GM23338 (cell line): Measurements from ENCODE around the gene CXCL16. TPM values are rescaled to one million over a fixed set of nuclear protein-coding genes. Genes with fewer than 3 reads are reported as not detected.

Experiments
- ATAC-seq: fragments of 200-7000 bp; cut with Tn5 transposase; 3 replicates; pipeline ENCODE4 v1.9.1; 2020
- DNase-seq: peaks from one replicate; pipeline ENCODE4 v3.0.0-alpha.2; 2015; ENCODE audit warnings: low spot score
- H2AFZ ChIP-seq: fragments of 200-600 bp; sonication (generic); 2 replicates; pipeline ENCODE4 v1.8.0; 2016; ENCODE audit warnings: antibody characterized with exemption, mild to moderate bottlenecking, moderate library complexity
- H3F3A ChIP-seq: fragments of 200-600 bp; sonication (generic); replicated peaks from 2 replicates; pipeline ENCODE4 v1.8.0; 2017; ENCODE audit warnings: antibody characterized with exemption, mixed run types, low read depth
- H3K27ac ChIP-seq: fragments of 200-600 bp; sonication (generic); 2 replicates; pipeline ENCODE4 v1.6.1; 2016; ENCODE audit warnings: low read depth
- H3K27me3 ChIP-seq: fragments of 200-600 bp; sonication (generic); 2 replicates; pipeline ENCODE4 v1.8.0; 2016; ENCODE audit warnings: mild to moderate bottlenecking, mixed run types, moderate library complexity; ENCODE audit not compliant: insufficient read depth
- H3K36me3 ChIP-seq: fragments of 200-600 bp; sonication (generic); 2 replicates; pipeline ENCODE4 v1.8.0; 2016; ENCODE audit warnings: mild to moderate bottlenecking; ENCODE audit not compliant: insufficient read depth
- H3K4me1 ChIP-seq: fragments of 200-600 bp; sonication (generic); 2 replicates; pipeline ENCODE4 v1.8.0; 2016; ENCODE audit warnings: mild to moderate bottlenecking, moderate library complexity; ENCODE audit not compliant: insufficient read depth
- H3K4me2 ChIP-seq: fragments of 200-600 bp; sonication (generic); 2 replicates; pipeline ENCODE4 v1.7.1; 2017; ENCODE audit warnings: mixed run types
- H3K4me3 ChIP-seq: fragments of 200-600 bp; sonication (generic); 2 replicates; pipeline ENCODE4 v1.6.1; 2016; ENCODE audit warnings: mixed run types
- H3K79me2 ChIP-seq: fragments of 200-600 bp; sonication (generic); replicated peaks from 2 replicates; pipeline ENCODE4 v1.8.0; 2017; ENCODE audit warnings: mild to moderate bottlenecking; ENCODE audit not compliant: insufficient read depth
- H3K9me2 ChIP-seq: fragments of 200-600 bp; sonication (generic); 2 replicates; pipeline ENCODE4 v1.8.0; 2017; ENCODE audit not compliant: insufficient read depth
- H4K20me1 ChIP-seq: fragments of 200-600 bp; sonication (generic); replicated peaks from 2 replicates; pipeline ENCODE4 v1.8.0; 2017; ENCODE audit warnings: mild to moderate bottlenecking; ENCODE audit not compliant: insufficient read depth
- H3K27ac Mint-ChIP-seq: 2 replicates; pipeline ENCODE4 v1.8.0; 2020; ENCODE audit warnings: inconsistent platforms, mild to moderate bottlenecking, moderate library complexity, mixed read lengths
- H3K27me3 Mint-ChIP-seq: 3 replicates; pipeline ENCODE4 v1.8.0; 2022; ENCODE audit warnings: low read depth, mild to moderate bottlenecking, moderate library complexity, mixed read lengths, inconsistent platforms; ENCODE audit not compliant: insufficient read depth, poor library complexity
- H3K36me3 Mint-ChIP-seq: 3 replicates; pipeline ENCODE4 v1.8.0; 2021; ENCODE audit warnings: low read depth, mild to moderate bottlenecking, inconsistent platforms, moderate library complexity, mixed read lengths
- H3K4me1 Mint-ChIP-seq: 3 replicates; pipeline ENCODE4 v1.8.0; 2020; ENCODE audit warnings: mild to moderate bottlenecking, inconsistent platforms, mixed read lengths
- H3K4me3 Mint-ChIP-seq: 3 replicates; pipeline ENCODE4 v1.8.0; 2021; ENCODE audit warnings: moderate library complexity, mild to moderate bottlenecking, inconsistent platforms, mixed read lengths
- H3K9me3 Mint-ChIP-seq: 3 replicates; pipeline ENCODE4 v1.8.0; 2020; ENCODE audit warnings: moderate library complexity, mild to moderate bottlenecking, inconsistent platforms, mixed read lengths
- CREB1 ChIP-seq: fragments of 250-450 bp; sonication (Bioruptor Pico); IDR thresholded peaks from 2 replicates; pipeline ENCODE4 v1.5.0; 2020; ENCODE audit warnings: low read depth, mild to moderate bottlenecking, moderate library complexity
- EZH2 ChIP-seq: fragments of 200-600 bp; sonication (generic); IDR thresholded peaks from one replicate; pipeline ENCODE4 v1.8.0; 2017; ENCODE audit warnings: antibody characterized with exemption, mild to moderate bottlenecking, low read depth; ENCODE audit not compliant: unreplicated experiment
- EZH2phosphoT487 ChIP-seq: fragments of 200-600 bp; sonication (generic); IDR thresholded peaks from one replicate; pipeline ENCODE4 v1.8.1; 2018; ENCODE audit warnings: antibody characterized with exemption; ENCODE audit not compliant: unreplicated experiment
- JUNB ChIP-seq: IDR thresholded peaks from one replicate; pipeline ENCODE4 v1.6.1; 2016; ENCODE audit warnings: antibody characterized with exemption; ENCODE audit not compliant: unreplicated experiment
- NANOG ChIP-seq: IDR thresholded peaks from 2 replicates; pipeline ENCODE4 v1.6.1; 2016; ENCODE audit warnings: antibody characterized with exemption, borderline replicate concordance
- POLR2AphosphoS5 ChIP-seq: IDR thresholded peaks from 2 replicates; pipeline ENCODE4 v1.6.1; 2016; ENCODE audit warnings: antibody characterized with exemption, low read depth
- STAT1 ChIP-seq: IDR thresholded peaks from one replicate; pipeline ENCODE4 v1.6.1; 2016; ENCODE audit warnings: antibody characterized with exemption; ENCODE audit not compliant: unreplicated experiment
- ZNF114 ChIP-seq: fragments of 250-450 bp; sonication (Bioruptor Pico); IDR thresholded peaks from 2 replicates; pipeline ENCODE4 v1.5.0; 2020; ENCODE audit warnings: mild to moderate bottlenecking, moderate library complexity
- polyA plus RNA-seq: library from polyadenylated mRNA; unstranded; fragments of >200 nt; fragmentation: Nextera tagmentation; extraction: Ambion mirVana; gene quantifications from 2 replicates; pipeline ENCODE4 v1.2.1, GENCODE V29; 2016
- total RNA-seq: library from RNA; depleted of rRNA; stranded (reverse); fragments of >200 nt; shearing (Covaris generic); gene quantifications from 2 replicates; pipeline ENCODE4 v1.2.3, GENCODE V29; 2014
- TF ChIP-seq, protein P1 (sequence below): IDR thresholded peaks from one replicate; pipeline ENCODE4 v1.6.1; 2018; ENCODE audit warnings: antibody characterized with exemption; ENCODE audit not compliant: unreplicated experiment
- TF ChIP-seq, protein P2 (sequence below): IDR thresholded peaks from 2 replicates; pipeline ENCODE4 v1.6.1; 2016; ENCODE audit warnings: antibody characterized with exemption
- TF ChIP-seq, protein P3 (sequence below), 2 experiments: fragments of 200-600 bp in 1 of 2; sonication (generic) in 1 of 2; conservative IDR thresholded peaks; 2 replicates each; pipeline versions ENCODE4 v1.5.1 to v1.6.1; 2016 to 2017; ENCODE audit warnings: antibody characterized with exemption in 2 of 2, low read depth in 2 of 2, mild to moderate bottlenecking in 2 of 2, moderate library complexity in 1 of 2

Gene CXCL16
- total and polyA plus RNA-seq, 2 experiments from 2014 or later = 4.0 to 4.1 TPM

DNA sequence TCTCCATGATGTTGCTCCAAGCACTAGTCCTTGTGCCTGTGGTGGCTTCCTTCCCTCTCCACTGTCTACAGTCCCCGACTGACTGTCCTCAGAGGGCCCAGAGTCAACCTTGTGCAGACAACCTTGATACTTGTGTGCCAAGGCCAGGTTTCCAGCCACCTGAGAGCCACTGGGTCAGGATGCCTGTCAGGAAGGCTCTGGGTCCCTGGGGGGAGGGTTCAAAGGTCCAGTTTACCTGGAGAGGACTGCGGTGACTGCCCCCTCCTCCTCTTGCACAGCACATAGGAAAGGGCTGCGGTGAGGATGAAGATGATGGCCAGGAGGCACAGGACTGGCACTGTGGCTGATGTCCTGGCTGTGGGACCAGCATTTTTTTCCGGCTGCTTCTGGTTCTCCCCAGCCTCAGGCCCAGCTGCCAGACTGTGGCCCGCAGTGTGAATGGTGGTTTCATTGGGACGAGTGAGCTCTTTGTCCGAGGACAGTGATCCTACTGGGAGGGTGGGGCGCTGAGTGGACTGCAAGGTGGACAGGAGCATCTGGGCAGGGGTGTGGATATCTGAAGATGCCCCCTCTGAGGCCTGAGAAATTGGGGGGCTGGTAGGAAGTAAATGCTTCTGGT lies 4.8 kb downstream of the CXCL16 start (continued):
- TF ChIP-seq, protein P1, sequence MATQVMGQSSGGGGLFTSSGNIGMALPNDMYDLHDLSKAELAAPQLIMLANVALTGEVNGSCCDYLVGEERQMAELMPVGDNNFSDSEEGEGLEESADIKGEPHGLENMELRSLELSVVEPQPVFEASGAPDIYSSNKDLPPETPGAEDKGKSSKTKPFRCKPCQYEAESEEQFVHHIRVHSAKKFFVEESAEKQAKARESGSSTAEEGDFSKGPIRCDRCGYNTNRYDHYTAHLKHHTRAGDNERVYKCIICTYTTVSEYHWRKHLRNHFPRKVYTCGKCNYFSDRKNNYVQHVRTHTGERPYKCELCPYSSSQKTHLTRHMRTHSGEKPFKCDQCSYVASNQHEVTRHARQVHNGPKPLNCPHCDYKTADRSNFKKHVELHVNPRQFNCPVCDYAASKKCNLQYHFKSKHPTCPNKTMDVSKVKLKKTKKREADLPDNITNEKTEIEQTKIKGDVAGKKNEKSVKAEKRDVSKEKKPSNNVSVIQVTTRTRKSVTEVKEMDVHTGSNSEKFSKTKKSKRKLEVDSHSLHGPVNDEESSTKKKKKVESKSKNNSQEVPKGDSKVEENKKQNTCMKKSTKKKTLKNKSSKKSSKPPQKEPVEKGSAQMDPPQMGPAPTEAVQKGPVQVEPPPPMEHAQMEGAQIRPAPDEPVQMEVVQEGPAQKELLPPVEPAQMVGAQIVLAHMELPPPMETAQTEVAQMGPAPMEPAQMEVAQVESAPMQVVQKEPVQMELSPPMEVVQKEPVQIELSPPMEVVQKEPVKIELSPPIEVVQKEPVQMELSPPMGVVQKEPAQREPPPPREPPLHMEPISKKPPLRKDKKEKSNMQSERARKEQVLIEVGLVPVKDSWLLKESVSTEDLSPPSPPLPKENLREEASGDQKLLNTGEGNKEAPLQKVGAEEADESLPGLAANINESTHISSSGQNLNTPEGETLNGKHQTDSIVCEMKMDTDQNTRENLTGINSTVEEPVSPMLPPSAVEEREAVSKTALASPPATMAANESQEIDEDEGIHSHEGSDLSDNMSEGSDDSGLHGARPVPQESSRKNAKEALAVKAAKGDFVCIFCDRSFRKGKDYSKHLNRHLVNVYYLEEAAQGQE = no peak
- TF ChIP-seq STAT1 = no peak
- TF ChIP-seq EZH2 = no peak
- no peak for TF ChIP-seq ZNF114 (CRISPR knock-in tag)
- TF ChIP-seq CREB1 = no peak
- no peak for TF ChIP-seq NANOG
- TF ChIP-seq JUNB = no peak
- TF ChIP-seq POLR2AphosphoS5 = no peak

DNA sequence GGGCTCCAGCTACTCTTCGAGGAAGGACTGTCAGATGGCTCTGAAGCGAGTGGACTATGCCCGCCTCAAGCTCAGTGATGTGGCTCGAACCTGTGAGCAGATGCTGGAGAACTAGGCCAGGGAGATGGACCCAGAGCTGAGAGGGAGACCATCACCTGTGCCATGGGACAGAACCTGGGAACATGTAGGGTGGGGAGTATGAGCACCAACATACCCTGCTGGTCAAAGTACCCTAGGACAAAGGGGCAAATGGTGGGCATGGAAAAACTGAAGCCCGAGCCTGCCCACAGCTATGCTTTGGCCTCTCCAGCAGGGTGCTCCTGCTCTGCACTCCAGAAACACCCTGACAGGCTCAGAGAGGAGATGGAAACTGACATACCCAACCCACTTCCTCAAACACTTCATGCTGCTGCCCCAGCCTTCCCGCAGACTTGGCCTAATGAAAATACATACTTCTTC lies 6.6 kb downstream of the CXCL16 start:
- Histone ChIP-seq H3K79me2 (no peaks in the 10 kb centered on the region), H3K4me3 (no peak overlapping the region), H3K9me2 (no peaks in the 10 kb centered on the region), H3K27me3 (peaks cover 29% of the 10 kb centered on the region), H3K4me1 (0 out of 2 replicates have a peak, but pooled peaks cover 3% of the 10 kb centered on the region), H3K36me3 (no peaks in the 10 kb centered on the region), H3K27ac (no peak overlapping the region), H3K4me2 (no peak overlapping the region), H2AFZ (no peak overlapping the region), H4K20me1 (0 out of 2 replicates have a peak, but pooled peaks cover 5% of the 10 kb centered on the region), H3F3A (0 out of 2 replicates have a peak, but pooled peaks cover 2% of the 10 kb centered on the region)
- DNase-seq (peak; percentile 11), ATAC-seq (no peak)
- Mint-ChIP-seq H3K36me3 (peaks cover 4% of the 10 kb centered on the region; the same call in 1 of the 3 replicates), H3K4me1 (peaks cover 4% of the 10 kb centered on the region), H3K9me3 (no peaks in the 10 kb centered on the region), H3K27ac (no peak overlapping the region), H3K27me3 (peaks cover 28% of the 10 kb centered on the region), H3K4me3 (0 out of 3 replicates have a peak overlapping the region, but pooled peaks have one; percentile 17)
- TF ChIP-seq, protein P2, sequence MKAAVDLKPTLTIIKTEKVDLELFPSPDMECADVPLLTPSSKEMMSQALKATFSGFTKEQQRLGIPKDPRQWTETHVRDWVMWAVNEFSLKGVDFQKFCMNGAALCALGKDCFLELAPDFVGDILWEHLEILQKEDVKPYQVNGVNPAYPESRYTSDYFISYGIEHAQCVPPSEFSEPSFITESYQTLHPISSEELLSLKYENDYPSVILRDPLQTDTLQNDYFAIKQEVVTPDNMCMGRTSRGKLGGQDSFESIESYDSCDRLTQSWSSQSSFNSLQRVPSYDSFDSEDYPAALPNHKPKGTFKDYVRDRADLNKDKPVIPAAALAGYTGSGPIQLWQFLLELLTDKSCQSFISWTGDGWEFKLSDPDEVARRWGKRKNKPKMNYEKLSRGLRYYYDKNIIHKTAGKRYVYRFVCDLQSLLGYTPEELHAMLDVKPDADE = no peak
- TF ChIP-seq, protein P1 = no peak
- TF ChIP-seq NANOG (no peak), EZH2phosphoT487 (no peak)
- TF ChIP-seq, protein P3, sequence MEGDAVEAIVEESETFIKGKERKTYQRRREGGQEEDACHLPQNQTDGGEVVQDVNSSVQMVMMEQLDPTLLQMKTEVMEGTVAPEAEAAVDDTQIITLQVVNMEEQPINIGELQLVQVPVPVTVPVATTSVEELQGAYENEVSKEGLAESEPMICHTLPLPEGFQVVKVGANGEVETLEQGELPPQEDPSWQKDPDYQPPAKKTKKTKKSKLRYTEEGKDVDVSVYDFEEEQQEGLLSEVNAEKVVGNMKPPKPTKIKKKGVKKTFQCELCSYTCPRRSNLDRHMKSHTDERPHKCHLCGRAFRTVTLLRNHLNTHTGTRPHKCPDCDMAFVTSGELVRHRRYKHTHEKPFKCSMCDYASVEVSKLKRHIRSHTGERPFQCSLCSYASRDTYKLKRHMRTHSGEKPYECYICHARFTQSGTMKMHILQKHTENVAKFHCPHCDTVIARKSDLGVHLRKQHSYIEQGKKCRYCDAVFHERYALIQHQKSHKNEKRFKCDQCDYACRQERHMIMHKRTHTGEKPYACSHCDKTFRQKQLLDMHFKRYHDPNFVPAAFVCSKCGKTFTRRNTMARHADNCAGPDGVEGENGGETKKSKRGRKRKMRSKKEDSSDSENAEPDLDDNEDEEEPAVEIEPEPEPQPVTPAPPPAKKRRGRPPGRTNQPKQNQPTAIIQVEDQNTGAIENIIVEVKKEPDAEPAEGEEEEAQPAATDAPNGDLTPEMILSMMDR (conservative IDR thresholded peaks at IDR 0.05; ENCODE audit: low read depth in 2 of 2) = peak; percentile 20 to 34; a peak in 2 of 4 replicates
